Measurements from ENCODE around the gene SCAF1. TPM values are rescaled to one million over a fixed set of nuclear protein-coding genes. Genes with fewer than 3 reads are reported as not detected.

SCAF1 gene
- total RNA-seq, 1 donor from 2014 or later: 86.0 TPM

Other genes with a start within 250 kb of the SCAF1 start
- not detected for gene PTH2, start 218.8 kb upstream of the SCAF1 start, total RNA-seq
- gene GFY, start 216.8 kb upstream of the SCAF1 start, total RNA-seq: not detected
- 1.6 TPM for gene SLC17A7, start 200.7 kb upstream of the SCAF1 start, total RNA-seq
- gene PIH1D1, start 190.4 kb upstream of the SCAF1 start, total RNA-seq: 77.9 TPM
- 45.3 TPM for gene ALDH16A1, start 189.0 kb upstream of the SCAF1 start, total RNA-seq
- gene FLT3LG, start 168.0 kb upstream of the SCAF1 start, total RNA-seq: 10.2 TPM
- gene RPL13A, start 154.6 kb upstream of the SCAF1 start, total RNA-seq: 2,400 TPM
- 1,395 TPM for gene RPS11, start 145.8 kb upstream of the SCAF1 start, total RNA-seq
- gene FCGRT, start 129.5 kb upstream of the SCAF1 start, total RNA-seq: 320 TPM
- gene RCN3, start 114.2 kb upstream of the SCAF1 start, total RNA-seq: 42.8 TPM
- 56.3 TPM for gene NOSIP, start 61.7 kb upstream of the SCAF1 start, total RNA-seq
- 18.2 TPM for gene PRRG2, start 60.9 kb upstream of the SCAF1 start, total RNA-seq
- 42.7 TPM for gene PRR12, start 51.0 kb upstream of the SCAF1 start, total RNA-seq
- 96.1 TPM for gene RRAS, start 2.1 kb upstream of the SCAF1 start, total RNA-seq
- gene IRF3, start 23.6 kb downstream of the SCAF1 start, total RNA-seq: 174 TPM
- 18.9 TPM for gene BCL2L12, start 23.7 kb downstream of the SCAF1 start, total RNA-seq
- gene PRMT1, start 35.1 kb downstream of the SCAF1 start, total RNA-seq: 103 TPM
- 1.3 TPM for gene ADM5, start 47.4 kb downstream of the SCAF1 start, total RNA-seq
- gene CPT1C, start 48.9 kb downstream of the SCAF1 start, total RNA-seq: 14.2 TPM
- 0.58 TPM for gene TSKS, start 121.1 kb downstream of the SCAF1 start, total RNA-seq
- gene AP2A1, start 124.8 kb downstream of the SCAF1 start, total RNA-seq: 76.3 TPM
- gene FUZ, start 171.1 kb downstream of the SCAF1 start, total RNA-seq: 36.7 TPM
- 66.0 TPM for gene MED25, start 176.1 kb downstream of the SCAF1 start, total RNA-seq
- 249 TPM for gene PTOV1, start 208.9 kb downstream of the SCAF1 start, total RNA-seq
- gene PNKP, start 225.4 kb downstream of the SCAF1 start, total RNA-seq: 103 TPM
- 48.5 TPM for gene AKT1S1, start 235.1 kb downstream of the SCAF1 start, total RNA-seq
- gene TBC1D17, start 235.5 kb downstream of the SCAF1 start, total RNA-seq: 68.1 TPM

Data from mucosa of gallbladder (tissue), 1 donor.